Adipocyte (in vitro differentiated cells): Measurements from ENCODE around the gene PTGFRN.

Experiments used
- DNase-seq: peaks from one replicate; pipeline ENCODE4 v3.0.0-alpha.2; 2015; ENCODE audit warnings: low read depth
- H3K27me3 ChIP-seq: replicated peaks from 2 replicates; pipeline ENCODE4 v1.7.0; 2013; ENCODE audit warnings: mild to moderate bottlenecking, low read length, moderate library complexity; ENCODE audit not compliant: control insufficient read depth, insufficient read depth
- H3K36me3 ChIP-seq: 2 replicates; pipeline ENCODE4 v1.7.0; 2013; ENCODE audit warnings: low read length, mild to moderate bottlenecking, moderate library complexity; ENCODE audit not compliant: control insufficient read depth, insufficient read depth, severe bottlenecking
- H3K4me1 ChIP-seq: 2 replicates; pipeline ENCODE4 v1.7.0; 2013; ENCODE audit warnings: mild to moderate bottlenecking, low read length, moderate library complexity; ENCODE audit not compliant: control insufficient read depth, insufficient read depth
- H3K4me3 ChIP-seq: 2 replicates; pipeline ENCODE4 v1.7.0; 2013; ENCODE audit warnings: mild to moderate bottlenecking, low read length, moderate library complexity
- H3K9ac ChIP-seq: 2 replicates; pipeline ENCODE4 v1.7.0; 2013; ENCODE audit warnings: mild to moderate bottlenecking, low read length, moderate library complexity
- H3K9me3 ChIP-seq: 2 replicates; pipeline ENCODE4 v1.7.0; 2013; ENCODE audit warnings: mild to moderate bottlenecking, low read length, moderate library complexity; ENCODE audit not compliant: control insufficient read depth

Gene PTGFRN

DNA sequence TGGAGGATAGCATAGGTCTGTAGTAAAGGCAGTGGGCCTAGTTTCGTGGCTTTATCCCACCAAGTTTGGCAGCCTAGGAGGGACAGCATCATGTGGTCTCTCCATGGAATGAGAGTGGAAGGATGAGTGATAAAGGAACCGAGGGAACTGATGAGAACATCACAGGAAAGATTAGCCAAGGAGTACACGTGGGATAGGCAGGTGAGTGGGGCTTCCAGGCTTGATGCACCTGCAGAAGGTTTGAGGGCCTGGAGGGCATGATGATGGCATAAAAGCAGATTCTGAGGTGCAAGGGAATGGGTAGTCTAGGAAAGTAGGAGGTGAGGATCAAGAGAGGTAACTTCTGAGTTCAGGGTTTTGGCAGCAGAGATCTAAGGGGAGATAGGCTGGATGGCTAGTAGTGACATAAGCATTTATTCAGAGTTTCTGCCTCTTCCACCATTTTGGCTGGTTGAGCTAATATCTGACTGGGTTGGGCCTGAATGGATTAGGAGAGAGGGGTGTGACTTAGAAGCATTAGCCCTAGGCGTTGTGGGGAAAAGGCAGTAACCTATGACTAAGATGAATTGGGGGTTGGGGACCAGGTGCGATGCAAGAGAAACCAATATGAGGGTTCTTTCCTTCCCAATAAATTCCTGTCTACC, 9.1 kb downstream of the PTGFRN start:
- no peak for DNase-seq
- Histone ChIP-seq H3K9me3 (no peaks in the 10 kb centered on the region), H3K4me1 (peaks cover 30% of the 10 kb centered on the region), H3K27me3 (no peaks in the 10 kb centered on the region), H3K36me3 (no peaks in the 10 kb centered on the region), H3K4me3 (no peak overlapping the region), H3K9ac (no peak overlapping the region)

DNA sequence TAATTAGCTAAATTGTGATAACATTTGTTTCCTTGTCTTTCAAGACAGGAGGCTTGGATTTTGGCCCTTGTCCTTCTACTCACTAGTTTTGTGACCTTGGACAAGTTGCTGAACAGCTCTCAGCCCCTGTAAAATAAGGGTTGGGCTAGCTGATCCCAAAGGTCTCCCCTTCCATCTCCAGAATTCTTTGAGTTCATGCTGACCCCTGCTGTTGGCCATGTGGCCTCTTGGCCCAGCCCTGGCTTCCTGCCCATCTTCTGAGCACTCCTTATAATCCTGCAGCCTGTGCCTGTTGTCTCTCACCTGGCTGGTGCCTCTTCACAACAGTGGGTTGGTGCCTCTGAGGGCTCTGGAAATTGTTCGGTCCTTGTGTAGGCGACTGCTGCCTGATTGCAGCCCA, 10.1 kb downstream of the PTGFRN start:
- Histone ChIP-seq H3K27me3 (no peaks in the 10 kb centered on the region), H3K36me3 (no peaks in the 10 kb centered on the region), H3K4me1 (peaks cover 30% of the 10 kb centered on the region), H3K4me3 (no peak overlapping the region), H3K9me3 (no peaks in the 10 kb centered on the region), H3K9ac (no peak overlapping the region)
- no peak for DNase-seq

DNA sequence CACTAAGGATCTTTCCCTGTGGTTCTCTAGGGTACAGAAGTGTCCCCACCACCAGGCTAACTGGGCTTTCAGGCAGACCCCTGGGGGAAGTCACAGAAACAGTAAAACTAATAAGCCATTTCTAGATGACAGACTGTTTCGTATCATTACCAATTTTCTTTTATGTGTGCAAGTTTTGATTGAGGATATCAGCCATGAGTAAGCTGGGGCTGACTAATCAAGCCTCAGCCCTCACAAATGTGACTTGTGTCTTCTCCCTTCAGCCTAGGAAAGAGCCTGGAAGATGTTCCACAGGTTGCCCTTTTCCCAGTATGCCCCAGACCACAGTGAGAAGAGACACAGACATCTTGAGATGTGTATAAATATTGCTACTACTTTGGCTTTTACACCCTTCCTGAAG, 10.5 kb downstream of the PTGFRN start:
- no peak for DNase-seq
- H3K4me3 ChIP-seq = no peak overlapping the region
- H3K9me3 ChIP-seq = no peaks in the 10 kb centered on the region
- no peaks in the 10 kb centered on the region for H3K36me3 ChIP-seq
- no peaks in the 10 kb centered on the region for H3K27me3 ChIP-seq
- H3K9ac ChIP-seq = no peak overlapping the region
- peaks cover 26% of the 10 kb centered on the region for H3K4me1 ChIP-seq

DNA sequence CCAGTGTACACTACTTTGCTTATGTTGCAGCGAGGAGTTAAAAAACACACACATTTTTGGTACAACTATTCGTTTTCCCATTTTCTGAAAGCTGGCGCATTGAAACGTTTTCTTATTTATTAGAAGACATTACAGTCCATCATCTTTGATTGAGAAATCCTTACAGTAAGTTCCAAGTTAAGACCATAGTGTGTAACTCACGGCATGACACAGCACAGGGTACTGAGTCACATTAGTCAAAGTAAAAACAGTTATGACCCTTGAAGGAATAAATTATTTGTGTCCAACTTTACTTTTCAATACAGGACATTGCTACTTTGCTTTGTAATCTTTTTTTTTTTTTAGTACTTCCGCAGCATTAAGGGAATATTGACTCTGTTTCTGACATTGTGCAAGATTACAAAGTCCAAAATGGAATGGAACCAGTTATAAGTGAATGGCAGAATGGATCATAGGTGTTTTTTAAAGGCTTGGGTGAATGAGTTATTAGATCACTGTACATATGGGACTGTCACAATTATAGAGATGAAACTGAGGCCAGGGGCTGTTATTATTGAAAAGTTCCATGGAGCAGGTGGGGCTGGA, 11.7 kb downstream of the PTGFRN start:
- no peak overlapping the region for H3K4me3 ChIP-seq
- no peaks in the 10 kb centered on the region for H3K27me3 ChIP-seq
- no peak for DNase-seq
- H3K4me1 ChIP-seq = peaks cover 24% of the 10 kb centered on the region
- H3K36me3 ChIP-seq = no peaks in the 10 kb centered on the region
- H3K9me3 ChIP-seq = no peaks in the 10 kb centered on the region
- H3K9ac ChIP-seq = no peak overlapping the region

DNA sequence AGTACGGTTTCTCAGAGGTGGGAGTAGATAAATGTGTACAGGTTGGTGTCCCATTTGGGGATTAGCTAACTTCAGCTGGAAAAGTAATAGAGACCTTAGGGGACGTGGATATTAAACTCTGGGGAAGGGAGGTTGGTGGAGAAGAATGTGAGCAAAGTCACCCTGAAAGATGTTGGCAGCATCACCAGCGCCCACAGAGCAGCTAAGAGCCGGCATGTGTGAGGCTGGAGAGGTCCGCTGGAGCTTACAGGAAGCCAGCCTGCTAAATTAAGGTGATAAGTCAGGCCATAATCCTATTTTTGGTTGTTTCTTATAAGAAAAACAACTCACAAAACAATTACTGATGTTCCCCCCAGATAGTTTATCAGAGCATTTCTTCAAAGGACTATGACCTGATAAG, 12.2 kb downstream of the PTGFRN start:
- H3K4me1 ChIP-seq = peaks cover 24% of the 10 kb centered on the region
- no peaks in the 10 kb centered on the region for H3K27me3 ChIP-seq
- no peaks in the 10 kb centered on the region for H3K36me3 ChIP-seq
- H3K4me3 ChIP-seq = no peak overlapping the region
- no peak for DNase-seq
- H3K9ac ChIP-seq = no peak overlapping the region
- H3K9me3 ChIP-seq = no peaks in the 10 kb centered on the region

DNA sequence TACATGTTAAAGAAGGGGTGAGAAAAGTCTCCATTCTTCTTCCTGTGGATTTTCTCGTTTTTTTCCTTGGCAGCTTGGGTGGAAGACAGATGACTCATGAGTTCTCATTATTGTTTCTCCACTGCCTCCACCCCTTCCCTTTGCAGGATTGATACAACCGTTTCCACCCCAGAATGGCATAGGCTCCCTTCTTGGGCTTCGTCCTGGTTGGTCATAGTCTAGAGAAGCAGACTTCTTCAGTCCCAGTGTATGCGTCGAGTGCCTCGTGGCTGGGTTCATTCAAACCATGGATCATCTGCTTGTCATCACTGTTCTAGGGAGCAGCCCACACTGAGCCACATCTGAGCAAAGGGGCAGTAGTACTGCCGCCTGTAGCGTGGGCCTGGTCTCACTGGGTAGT, 13.7 kb downstream of the PTGFRN start:
- Histone ChIP-seq H3K36me3 (no peaks in the 10 kb centered on the region), H3K4me3 (no peak overlapping the region), H3K9me3 (no peaks in the 10 kb centered on the region), H3K27me3 (no peaks in the 10 kb centered on the region), H3K4me1 (peaks cover 24% of the 10 kb centered on the region), H3K9ac (no peak overlapping the region)
- DNase-seq = no peak

DNA sequence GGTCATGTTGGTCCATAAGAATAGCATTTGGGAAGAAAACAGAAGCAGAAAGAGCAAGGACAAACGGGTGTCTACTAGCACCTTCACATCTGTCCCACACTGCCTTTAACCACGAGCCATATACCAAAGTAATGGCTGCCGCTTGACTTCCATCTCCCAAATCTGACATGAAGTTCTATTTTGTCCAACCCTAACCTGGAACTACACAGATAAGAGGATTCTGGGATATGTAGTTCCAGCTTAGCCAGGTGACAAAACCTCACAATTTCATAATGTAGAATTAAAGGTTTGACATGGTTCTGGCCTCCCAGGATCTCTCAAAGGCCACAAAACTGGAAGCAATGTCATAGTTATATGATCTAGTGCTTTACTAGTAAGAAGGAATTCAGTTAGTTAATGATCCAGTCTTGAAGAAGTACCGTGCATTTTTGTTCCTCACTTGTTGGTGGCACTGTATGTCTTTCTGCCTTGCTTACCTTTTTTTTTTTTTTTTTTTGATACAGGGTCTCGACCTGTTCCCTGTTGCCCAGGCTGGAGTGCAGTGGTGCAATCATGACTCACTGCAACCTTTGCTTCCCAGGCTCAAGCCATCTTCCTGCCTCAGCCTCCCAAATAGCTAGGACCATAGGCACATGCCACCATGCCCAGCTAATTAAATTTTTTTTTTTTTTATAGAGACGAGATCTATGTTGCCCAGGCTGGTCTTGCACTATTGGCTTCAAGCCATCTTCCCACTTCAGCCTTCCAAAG, 17.5 kb downstream of the PTGFRN start:
- Histone ChIP-seq H3K27me3 (no peaks in the 10 kb centered on the region), H3K4me3 (no peak overlapping the region), H3K9me3 (no peaks in the 10 kb centered on the region), H3K9ac (no peak overlapping the region), H3K36me3 (no peaks in the 10 kb centered on the region), H3K4me1 (peaks cover 10% of the 10 kb centered on the region)
- no peak for DNase-seq

DNA sequence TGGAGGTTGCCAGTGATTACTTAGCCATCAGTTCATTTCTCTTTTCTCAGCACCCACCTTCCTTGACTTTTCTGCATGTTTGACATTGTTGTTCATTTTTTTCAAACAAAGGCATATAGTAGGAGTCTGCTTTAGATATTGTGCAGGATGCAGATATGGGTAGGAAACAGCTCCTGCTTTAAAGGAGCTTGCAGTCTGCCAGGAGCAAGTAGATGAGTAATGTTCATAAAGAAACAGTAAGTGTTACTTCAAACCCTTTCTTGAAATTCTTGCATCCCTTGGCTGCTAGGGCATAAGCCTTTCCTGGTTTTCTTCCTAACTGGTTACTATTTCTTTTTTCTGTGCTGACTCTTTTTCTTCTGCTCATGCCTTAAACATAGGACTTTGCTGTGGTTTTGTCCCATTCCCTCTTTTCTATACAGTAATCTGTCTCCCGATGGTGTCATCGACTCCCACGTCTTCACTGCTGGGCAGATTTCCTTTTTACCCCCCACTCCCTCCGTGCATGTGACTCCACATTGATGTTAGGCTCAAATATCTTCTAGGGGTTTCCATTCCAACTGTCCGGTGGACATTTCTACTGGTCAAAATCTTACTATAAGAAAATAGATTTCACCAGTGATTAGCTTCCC, 20.4 kb downstream of the PTGFRN start:
- no peaks in the 10 kb centered on the region for H3K27me3 ChIP-seq
- H3K9me3 ChIP-seq = no peaks in the 10 kb centered on the region
- no peaks in the 10 kb centered on the region for H3K36me3 ChIP-seq
- no peak for DNase-seq
- no peak overlapping the region for H3K4me3 ChIP-seq
- H3K4me1 ChIP-seq = peaks cover 5% of the 10 kb centered on the region
- no peak overlapping the region for H3K9ac ChIP-seq

DNA sequence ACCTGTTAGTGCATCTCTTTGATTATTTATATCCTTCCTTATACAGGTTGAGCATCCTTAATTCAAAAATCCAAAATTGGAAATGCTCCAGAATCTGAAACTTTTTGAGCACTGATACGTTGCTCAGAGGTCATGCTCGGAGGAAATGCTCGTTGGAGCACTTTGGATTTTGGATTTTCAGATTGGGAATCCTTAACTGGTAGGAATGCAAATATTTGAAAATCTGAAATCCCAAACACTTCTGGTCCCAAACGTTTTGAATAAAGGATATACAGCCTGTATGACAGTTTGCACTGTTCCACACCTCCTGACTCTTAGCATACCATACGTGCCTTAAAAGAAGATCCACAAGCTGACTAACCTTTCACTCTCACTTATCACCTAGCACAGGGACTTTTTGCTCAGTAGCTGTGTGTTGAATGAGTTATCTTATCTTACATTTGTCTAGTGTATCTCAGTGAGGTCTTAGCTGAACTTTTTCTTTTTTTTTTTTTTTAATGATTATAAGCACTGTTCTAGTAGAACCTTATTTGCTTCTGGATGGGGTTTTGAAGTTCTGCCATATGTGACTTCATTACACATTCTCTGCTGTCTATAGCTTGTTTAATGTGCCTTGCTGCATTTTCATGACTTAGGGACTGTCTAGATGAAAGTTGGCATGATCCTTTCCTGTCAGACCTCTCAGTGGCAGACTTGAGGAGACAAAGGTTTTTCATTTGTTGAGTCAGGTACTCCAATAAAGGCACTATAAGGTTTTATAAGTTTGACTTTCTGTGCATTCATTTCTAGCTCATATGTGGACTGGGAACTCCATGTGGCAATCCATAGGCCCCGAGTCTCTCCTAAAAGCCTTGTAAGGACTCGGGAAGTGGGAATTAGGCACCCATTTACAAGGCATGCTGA, 21.6 kb downstream of the PTGFRN start:
- Histone ChIP-seq H3K27me3 (no peaks in the 10 kb centered on the region), H3K4me3 (no peak overlapping the region), H3K36me3 (no peaks in the 10 kb centered on the region), H3K4me1 (peaks cover 5% of the 10 kb centered on the region), H3K9ac (no peak overlapping the region), H3K9me3 (no peaks in the 10 kb centered on the region)
- no peak for DNase-seq

DNA sequence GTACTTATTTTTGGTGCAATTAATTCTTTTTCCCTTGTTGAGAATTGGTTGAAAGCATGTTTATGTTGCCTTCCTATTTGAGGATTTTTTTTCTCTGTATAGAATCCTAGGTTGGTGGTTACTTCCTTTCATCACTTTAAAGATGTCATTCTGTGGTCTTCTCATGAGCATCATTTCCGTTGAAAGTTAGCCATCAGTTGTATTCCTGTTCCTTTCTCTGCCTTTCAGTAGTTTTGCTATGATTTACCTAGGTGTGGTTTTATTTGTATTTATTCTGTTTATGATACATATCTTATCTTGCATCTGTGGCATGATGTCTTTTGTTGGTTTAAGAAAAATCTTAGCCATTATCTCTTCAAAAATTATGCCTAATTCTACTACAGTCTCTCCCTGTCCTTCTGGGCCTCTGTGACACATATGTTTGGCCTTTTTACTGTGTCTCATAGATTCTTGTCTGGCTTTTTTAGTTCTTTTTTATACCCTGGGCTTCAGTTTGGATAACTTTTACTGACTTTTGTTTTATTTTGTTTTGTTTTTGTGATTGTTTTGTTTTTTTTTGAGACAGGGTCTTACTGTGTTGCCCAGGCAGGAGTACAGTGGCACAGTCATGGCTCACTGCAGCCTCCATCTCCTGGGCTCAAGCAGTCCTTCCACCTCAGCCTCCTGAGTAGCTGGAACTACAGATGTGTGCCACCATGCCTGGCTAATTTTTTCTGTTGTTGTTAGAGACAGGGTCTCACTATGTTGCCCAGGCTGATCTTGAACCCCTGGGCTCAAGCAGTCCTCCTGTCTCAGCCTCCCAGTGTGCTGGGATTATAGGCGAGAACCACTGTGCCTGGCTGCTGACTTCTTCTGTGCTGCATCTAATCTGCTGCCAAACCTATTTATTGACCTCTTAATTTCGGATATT, 24.1 kb downstream of the PTGFRN start:
- Histone ChIP-seq H3K36me3 (no peaks in the 10 kb centered on the region), H3K4me1 (peaks cover 5% of the 10 kb centered on the region), H3K27me3 (no peaks in the 10 kb centered on the region), H3K9me3 (no peaks in the 10 kb centered on the region), H3K9ac (no peak overlapping the region), H3K4me3 (no peak overlapping the region)
- no peak for DNase-seq
